GM12878 (cell line): Measurements from ENCODE around the gene CTNNA3. TPM values are rescaled to one million over a fixed set of nuclear protein-coding genes. Genes with fewer than 3 reads are reported as not detected.

Experiments
- ATAC-seq: fragments of 200-7000 bp; cut with Tn5 transposase; 3 replicates; pipeline ENCODE4 v1.9.1; 2020; ENCODE audit warnings: mild to moderate bottlenecking, moderate library complexity
- BruUV-seq: library from RNA; stranded (reverse); fragments of 400-500 nt; replicated peaks from 2 replicates; lab custom pipeline; 2021; lab: Mats Ljungman, UMichigan
- CTCF ChIA-PET: fragments of 300-600 bp; sonication (Branson Sonifier 250); formaldehyde crosslinking; extraction: SDS; loops from one replicate; lab custom pipeline; 2021; ENCODE audit warnings: inconsistent platforms; lab: Yijun Ruan, JAX
- POLR2A ChIA-PET: fragments of 350-600 bp; formaldehyde crosslinking; extraction: SDS; loops from one replicate; lab custom pipeline; 2021; ENCODE audit warnings: inconsistent platforms; lab: Charles Lee
- RAD21 ChIA-PET: fragments of 300-600 bp; sonication (Branson Sonifier 250); formaldehyde crosslinking; loops from one replicate; lab custom pipeline; 2023; ENCODE audit warnings: antibody characterized with exemption; ENCODE audit not compliant: unreplicated experiment; lab: Charles Lee
- SMC1A ChIA-PET: fragments of 300-600 bp; sonication (Branson Sonifier 250); formaldehyde crosslinking; loops from one replicate; lab custom pipeline; 2023; ENCODE audit not compliant: unreplicated experiment, uncharacterized antibody; lab: Charles Lee
- DNase-seq: peaks from one replicate; pipeline ENCODE4 v3.0.0-alpha.2; 2011; ENCODE audit warnings: low read depth, low spot score
- FAIRE-seq: peaks from 3 replicates; lab custom pipeline; 2011; peaks lifted over from hg19 to GRCh38; lab: Jason Lieb, UNC
- H2AFZ ChIP-seq: 2 replicates; pipeline ENCODE4 v1.6.0; 2011; ENCODE audit warnings: low read depth, low read length, control low read depth; ENCODE audit not compliant: control insufficient read depth
- H3K27ac ChIP-seq: 2 replicates; pipeline ENCODE4 v1.5.1; 2011; ENCODE audit warnings: control low read depth; ENCODE audit not compliant: control insufficient read depth, insufficient read depth
- H3K27me3 ChIP-seq, 2 experiments: replicated peaks in 1 of 2; 2 replicates each; pipeline versions ENCODE4 v1.6.0 to v1.6.1; 2011; ENCODE audit warnings: low read length in 1 of 2; ENCODE audit not compliant: control insufficient read depth in 2 of 2, insufficient read depth in 2 of 2
- H3K36me3 ChIP-seq, 2 experiments: 2 replicates each; pipeline ENCODE4 v1.5.1; 2011; ENCODE audit warnings: low read length in 1 of 2; ENCODE audit not compliant: control insufficient read depth in 2 of 2, insufficient read depth in 2 of 2
- H3K4me1 ChIP-seq: 2 replicates; pipeline ENCODE4 v1.6.1; 2011; ENCODE audit warnings: mild to moderate bottlenecking, low read length, moderate library complexity, mixed read lengths; ENCODE audit not compliant: control insufficient read depth, insufficient read depth
- H3K4me2 ChIP-seq: 2 replicates; pipeline ENCODE4 v1.6.0; 2011; ENCODE audit warnings: control low read depth; ENCODE audit not compliant: control insufficient read depth, insufficient read depth
- H3K4me3 ChIP-seq: fragments of 200-600 bp; sonication (generic); 2 replicates; pipeline ENCODE4 v1.5.1; 2016
- H3K79me2 ChIP-seq: 2 replicates; pipeline ENCODE4 v1.6.0; 2011; ENCODE audit warnings: low read length; ENCODE audit not compliant: control insufficient read depth, insufficient read depth
- H3K9ac ChIP-seq: 2 replicates; pipeline ENCODE4 v1.8.0; 2011; ENCODE audit warnings: low read length, control low read depth, mixed read lengths; ENCODE audit not compliant: control insufficient read depth, insufficient read depth
- H3K9me3 ChIP-seq: replicated peaks from 3 replicates; pipeline ENCODE4 v1.5.1; 2011; ENCODE audit warnings: mild to moderate bottlenecking, low read length; ENCODE audit not compliant: control insufficient read depth, insufficient read depth
- H4K20me1 ChIP-seq: 2 replicates; pipeline ENCODE4 v1.6.0; 2011; ENCODE audit not compliant: control insufficient read depth, insufficient read depth
- E2F8 ChIP-seq: fragments of 450-650 bp; IDR thresholded peaks from 2 replicates; pipeline ENCODE4 v1.6.1; 2018; ENCODE audit warnings: mild to moderate bottlenecking, low read depth, moderate library complexity; ENCODE audit not compliant: partially characterized antibody
- EED ChIP-seq: sonication (generic); IDR thresholded peaks from 2 replicates; pipeline ENCODE4 v1.6.1; 2016; ENCODE audit warnings: antibody characterized with exemption, low read depth
- GATAD2B ChIP-seq: fragments of 450-650 bp; conservative IDR thresholded peaks from 2 replicates; pipeline ENCODE4 v1.6.1; 2017; ENCODE audit warnings: low read depth, mild to moderate bottlenecking, moderate library complexity
- JUNB ChIP-seq: IDR thresholded peaks from 2 replicates; pipeline ENCODE4 v1.6.1; 2016; ENCODE audit warnings: antibody characterized with exemption, mild to moderate bottlenecking
- KAT2A ChIP-seq: conservative IDR thresholded peaks from 2 replicates; pipeline ENCODE4 v1.6.1; 2011; ENCODE audit warnings: low read depth, low read length; ENCODE audit not compliant: control insufficient read depth
- LARP7 ChIP-seq: fragments of 450-650 bp; IDR thresholded peaks from 2 replicates; pipeline ENCODE4 v1.6.1; 2017; ENCODE audit warnings: mild to moderate bottlenecking
- MYC ChIP-seq: IDR thresholded peaks from 2 replicates; pipeline ENCODE4 v1.6.1; 2011; ENCODE audit warnings: mild to moderate bottlenecking, low read length, moderate library complexity, inconsistent platforms; ENCODE audit not compliant: insufficient read depth, insufficient replicate concordance, insufficient read length, severe bottlenecking
- RELA ChIP-seq: fragments of 450-650 bp; IDR thresholded peaks from 2 replicates; pipeline ENCODE4 v1.8.0; 2014; ENCODE audit warnings: borderline replicate concordance; ENCODE audit not compliant: partially characterized antibody
- WGBS: methylation state at CpG from one replicate; pipeline ENCODE4 v1.1.6; 2016; ENCODE audit warnings: low lambda C conversion rate; ENCODE audit not compliant: insufficient replicate concordance, insufficient coverage; ENCODE audit errors: missing lambda C conversion rate; 5-methylcytosine and 5-hydroxymethylcytosine counted together
- in situ Hi-C: fragments of 300-500 bp; cut with MboI; formaldehyde crosslinking; loops from 9 replicates; pipeline ENCODE4 v1.14.3; 2018; ENCODE audit warnings: mixed read lengths
- intact Hi-C: fragments of 100-400 bp; cut with micrococcal nuclease; formaldehyde crosslinking; loops from one replicate; pipeline ENCODE4 v1.14.2; 2022; ENCODE audit not compliant: unreplicated experiment
- polyA plus RNA-seq, 11 experiments: library from polyadenylated mRNA; depleted of rRNA in 4 of 11; unstranded in 6 of 11; stranded (reverse) in 5 of 11; fragments of >200 nt; fragmentation: Nextera tagmentation in 4 of 11; fragmentation: Illumina TruSeq in 1 of 11; extraction: Ambion mirVana in 4 of 11; extraction: Trizol in 1 of 11; gene quantifications; 1 replicate in 1 of 11; 2 replicates in 10 of 11; pipeline versions ENCODE4 v1.2.1 to v1.2.3, GENCODE V29; 2011 to 2016; ENCODE audit warnings: inconsistent platforms in 2 of 11, missing spikeins in 2 of 11, low read depth in 1 of 11
- total RNA-seq, 4 experiments: library from RNA; depleted of rRNA in 3 of 4; stranded (reverse); fragments of >200 nt in 3 of 4; fragmentation: Illumina TruSeq in 1 of 4; extraction: Trizol in 1 of 4; gene quantifications; 2 replicates each; pipeline versions ENCODE4 v1.2.1 to v1.2.3, GENCODE V29; 2013 to 2021
- TF ChIP-seq, protein P1 (sequence below): fragments of 450-650 bp; IDR thresholded peaks from 2 replicates; pipeline ENCODE4 v1.6.1; 2016; ENCODE audit warnings: mild to moderate bottlenecking, moderate library complexity, borderline replicate concordance

CTNNA3 gene
- total and polyA plus RNA-seq, 10 of the 15 experiments (the other 5 are each of a cell fraction or from before 2014, with no cell fraction given): under 0.01 to 4.5 (median 0.22) TPM; not detected in 2

GRCh38 chr10:66625709-66626590 lies 1070.0 kb downstream of the CTNNA3 start:
- ChIA-PET RAD21 (no interaction called here), POLR2A (interaction anchor here (0.5 kb wide), 1 partner anchor 118 kb away, joined by 3 read pairs; no protein-coding TSS in a partner anchor), CTCF (interaction anchor here (1.7 kb wide), 1 partner anchor 10 kb away, joined by 4 read pairs; no protein-coding TSS in a partner anchor), SMC1A (interaction anchor here (0.6 to 0.8 kb wide), 2 partner anchors 308 to 818 kb away, joined by 3 to 5 read pairs; no protein-coding TSS in a partner anchor)
- Histone ChIP-seq H3K79me2 (no peaks in the 10 kb centered on the region), H3K27ac (no peak overlapping the region), H3K36me3 (no peaks in the 10 kb centered on the region), H3K4me2 (no peak overlapping the region), H4K20me1 (no peaks in the 10 kb centered on the region), H3K4me1 (no peaks in the 10 kb centered on the region), H3K9ac (no peak overlapping the region), H3K4me3 (no peak overlapping the region), H3K9me3 (no peaks in the 10 kb centered on the region), H2AFZ (no peak overlapping the region), H3K27me3 (no peaks in the 10 kb centered on the region)
- WGBS: 3% methylated on average over 4 of the region's 4 CpGs
- no peak for TF ChIP-seq RELA
- peak; percentile 9; the same call in 1 of the 2 replicates for TF ChIP-seq JUNB
- intact Hi-C loops (no loop called here), in situ Hi-C loops (no loop called here)
- FAIRE-seq: no peak
- no peak for DNase-seq
- peak; percentile 38 for ATAC-seq
- BruUV-seq: no TSS peak

- no peak for FAIRE-seq
- SMC1A ChIA-PET: no interaction called here
- in situ Hi-C loops: no loop called here
- TF ChIP-seq, protein P1, sequence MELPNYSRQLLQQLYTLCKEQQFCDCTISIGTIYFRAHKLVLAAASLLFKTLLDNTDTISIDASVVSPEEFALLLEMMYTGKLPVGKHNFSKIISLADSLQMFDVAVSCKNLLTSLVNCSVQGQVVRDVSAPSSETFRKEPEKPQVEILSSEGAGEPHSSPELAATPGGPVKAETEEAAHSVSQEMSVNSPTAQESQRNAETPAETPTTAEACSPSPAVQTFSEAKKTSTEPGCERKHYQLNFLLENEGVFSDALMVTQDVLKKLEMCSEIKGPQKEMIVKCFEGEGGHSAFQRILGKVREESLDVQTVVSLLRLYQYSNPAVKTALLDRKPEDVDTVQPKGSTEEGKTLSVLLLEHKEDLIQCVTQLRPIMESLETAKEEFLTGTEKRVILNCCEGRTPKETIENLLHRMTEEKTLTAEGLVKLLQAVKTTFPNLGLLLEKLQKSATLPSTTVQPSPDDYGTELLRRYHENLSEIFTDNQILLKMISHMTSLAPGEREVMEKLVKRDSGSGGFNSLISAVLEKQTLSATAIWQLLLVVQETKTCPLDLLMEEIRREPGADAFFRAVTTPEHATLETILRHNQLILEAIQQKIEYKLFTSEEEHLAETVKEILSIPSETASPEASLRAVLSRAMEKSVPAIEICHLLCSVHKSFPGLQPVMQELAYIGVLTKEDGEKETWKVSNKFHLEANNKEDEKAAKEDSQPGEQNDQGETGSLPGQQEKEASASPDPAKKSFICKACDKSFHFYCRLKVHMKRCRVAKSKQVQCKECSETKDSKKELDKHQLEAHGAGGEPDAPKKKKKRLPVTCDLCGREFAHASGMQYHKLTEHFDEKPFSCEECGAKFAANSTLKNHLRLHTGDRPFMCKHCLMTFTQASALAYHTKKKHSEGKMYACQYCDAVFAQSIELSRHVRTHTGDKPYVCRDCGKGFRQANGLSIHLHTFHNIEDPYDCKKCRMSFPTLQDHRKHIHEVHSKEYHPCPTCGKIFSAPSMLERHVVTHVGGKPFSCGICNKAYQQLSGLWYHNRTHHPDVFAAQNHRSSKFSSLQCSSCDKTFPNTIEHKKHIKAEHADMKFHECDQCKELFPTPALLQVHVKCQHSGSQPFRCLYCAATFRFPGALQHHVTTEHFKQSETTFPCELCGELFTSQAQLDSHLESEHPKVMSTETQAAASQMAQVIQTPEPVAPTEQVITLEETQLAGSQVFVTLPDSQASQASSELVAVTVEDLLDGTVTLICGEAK: no peak
- TF ChIP-seq GATAD2B (no peak), E2F8 (no peak), KAT2A (no peak), MYC (no peak), LARP7 (no peak), EED (no peak)
Observed at GRCh38 chr10:66622050-66622449, 1073.9 kb downstream of the CTNNA3 start.

More at GRCh38 chr10:66622050-66622449, 1073.9 kb downstream of the CTNNA3 start:
- ATAC-seq: no peak
- Histone ChIP-seq H3K4me3 (no peak overlapping the region), H3K4me1 (no peaks in the 10 kb centered on the region), H4K20me1 (no peaks in the 10 kb centered on the region), H3K4me2 (no peak overlapping the region), H3K79me2 (no peaks in the 10 kb centered on the region), H3K9ac (no peak overlapping the region), H3K36me3 (no peaks in the 10 kb centered on the region), H3K27ac (no peak overlapping the region), H3K27me3 (no peaks in the 10 kb centered on the region), H2AFZ (no peak overlapping the region), H3K9me3 (no peaks in the 10 kb centered on the region)
- RAD21 ChIA-PET: no interaction called here
- POLR2A ChIA-PET: no interaction called here
- no peak for DNase-seq
- BruUV-seq: no TSS peak
- intact Hi-C loops: no loop called here
- CTCF ChIA-PET: no interaction called here
